ENCODE measurements around the gene ANLN. TPM values are rescaled to one million over a fixed set of nuclear protein-coding genes. Genes with fewer than 3 reads are reported as not detected.
"Not testable (repeated sequence)": the region's sequence is repeated elsewhere in the genome, so short reads cannot be mapped to it uniquely, and the experiment has no call there.

The ANLN gene
- total RNA-seq, 1 experiment from 2014 or later: 238 TPM

GRCh38 chr7:36478745-36479144, 89.1 kb downstream of the ANLN start:
- Histone ChIP-seq H3K9me3 (ENCODE audit: control insufficient read depth, insufficient read depth, low read depth, low read length) (no peaks in the 10 kb centered on the region), H3K36me3 (ENCODE audit: control insufficient read depth, insufficient read depth, low read length) (no peaks in the 10 kb centered on the region), H3K27ac (ENCODE audit: low read length) (no peak overlapping the region), H3K4me3 (ENCODE audit: low read depth in 2 of 2, low read length in 2 of 2) (no peak overlapping the region), H3K27me3 (ENCODE audit: control insufficient read depth, insufficient read depth, low read length) (no peaks in the 10 kb centered on the region), H3K4me1 (ENCODE audit: control insufficient read depth, insufficient read depth, low read length) (no peaks in the 10 kb centered on the region)
- ATAC-seq (no peak), DNase-seq (ENCODE audit: low read depth, low spot score) (no peak)
- BruUV-seq (replicated peaks): no TSS peak
- TF ChIP-seq, protein P1, sequence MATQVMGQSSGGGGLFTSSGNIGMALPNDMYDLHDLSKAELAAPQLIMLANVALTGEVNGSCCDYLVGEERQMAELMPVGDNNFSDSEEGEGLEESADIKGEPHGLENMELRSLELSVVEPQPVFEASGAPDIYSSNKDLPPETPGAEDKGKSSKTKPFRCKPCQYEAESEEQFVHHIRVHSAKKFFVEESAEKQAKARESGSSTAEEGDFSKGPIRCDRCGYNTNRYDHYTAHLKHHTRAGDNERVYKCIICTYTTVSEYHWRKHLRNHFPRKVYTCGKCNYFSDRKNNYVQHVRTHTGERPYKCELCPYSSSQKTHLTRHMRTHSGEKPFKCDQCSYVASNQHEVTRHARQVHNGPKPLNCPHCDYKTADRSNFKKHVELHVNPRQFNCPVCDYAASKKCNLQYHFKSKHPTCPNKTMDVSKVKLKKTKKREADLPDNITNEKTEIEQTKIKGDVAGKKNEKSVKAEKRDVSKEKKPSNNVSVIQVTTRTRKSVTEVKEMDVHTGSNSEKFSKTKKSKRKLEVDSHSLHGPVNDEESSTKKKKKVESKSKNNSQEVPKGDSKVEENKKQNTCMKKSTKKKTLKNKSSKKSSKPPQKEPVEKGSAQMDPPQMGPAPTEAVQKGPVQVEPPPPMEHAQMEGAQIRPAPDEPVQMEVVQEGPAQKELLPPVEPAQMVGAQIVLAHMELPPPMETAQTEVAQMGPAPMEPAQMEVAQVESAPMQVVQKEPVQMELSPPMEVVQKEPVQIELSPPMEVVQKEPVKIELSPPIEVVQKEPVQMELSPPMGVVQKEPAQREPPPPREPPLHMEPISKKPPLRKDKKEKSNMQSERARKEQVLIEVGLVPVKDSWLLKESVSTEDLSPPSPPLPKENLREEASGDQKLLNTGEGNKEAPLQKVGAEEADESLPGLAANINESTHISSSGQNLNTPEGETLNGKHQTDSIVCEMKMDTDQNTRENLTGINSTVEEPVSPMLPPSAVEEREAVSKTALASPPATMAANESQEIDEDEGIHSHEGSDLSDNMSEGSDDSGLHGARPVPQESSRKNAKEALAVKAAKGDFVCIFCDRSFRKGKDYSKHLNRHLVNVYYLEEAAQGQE (IDR thresholded peaks at IDR 0.05; ENCODE audit: insufficient read depth in 1 of 2, low read depth in 2 of 2, low read length in 1 of 2): no peak
- TF ChIP-seq, protein P2, sequence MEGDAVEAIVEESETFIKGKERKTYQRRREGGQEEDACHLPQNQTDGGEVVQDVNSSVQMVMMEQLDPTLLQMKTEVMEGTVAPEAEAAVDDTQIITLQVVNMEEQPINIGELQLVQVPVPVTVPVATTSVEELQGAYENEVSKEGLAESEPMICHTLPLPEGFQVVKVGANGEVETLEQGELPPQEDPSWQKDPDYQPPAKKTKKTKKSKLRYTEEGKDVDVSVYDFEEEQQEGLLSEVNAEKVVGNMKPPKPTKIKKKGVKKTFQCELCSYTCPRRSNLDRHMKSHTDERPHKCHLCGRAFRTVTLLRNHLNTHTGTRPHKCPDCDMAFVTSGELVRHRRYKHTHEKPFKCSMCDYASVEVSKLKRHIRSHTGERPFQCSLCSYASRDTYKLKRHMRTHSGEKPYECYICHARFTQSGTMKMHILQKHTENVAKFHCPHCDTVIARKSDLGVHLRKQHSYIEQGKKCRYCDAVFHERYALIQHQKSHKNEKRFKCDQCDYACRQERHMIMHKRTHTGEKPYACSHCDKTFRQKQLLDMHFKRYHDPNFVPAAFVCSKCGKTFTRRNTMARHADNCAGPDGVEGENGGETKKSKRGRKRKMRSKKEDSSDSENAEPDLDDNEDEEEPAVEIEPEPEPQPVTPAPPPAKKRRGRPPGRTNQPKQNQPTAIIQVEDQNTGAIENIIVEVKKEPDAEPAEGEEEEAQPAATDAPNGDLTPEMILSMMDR (IDR thresholded peaks at IDR 0.05): no peak
- TF ChIP-seq POLR2AphosphoS5 (IDR thresholded peaks at IDR 0.05; ENCODE audit: low read depth, low read length): no peak
- TF ChIP-seq TCF7L2 (IDR thresholded peaks at IDR 0.05; ENCODE audit: low read depth, low read length): no peak
- no peak for TF ChIP-seq SIN3A (IDR thresholded peaks at IDR 0.05; ENCODE audit: borderline replicate concordance, insufficient read depth, low read depth, low read length)
- intact Hi-C loops (cut with micrococcal nuclease; ENCODE audit: unreplicated experiment): no loop called here
- in situ Hi-C loops (cut with HindIII; ENCODE audit: low pct_unique_long_range_greater_than_20kb, low sequenced_read_pairs): loop anchor here (25.0 kb wide), 1 partner anchor 709 kb away; no protein-coding TSS in a partner anchor
- ChIA-PET POLR2A (no interaction called here), CTCF (no interaction called here)

DNA sequence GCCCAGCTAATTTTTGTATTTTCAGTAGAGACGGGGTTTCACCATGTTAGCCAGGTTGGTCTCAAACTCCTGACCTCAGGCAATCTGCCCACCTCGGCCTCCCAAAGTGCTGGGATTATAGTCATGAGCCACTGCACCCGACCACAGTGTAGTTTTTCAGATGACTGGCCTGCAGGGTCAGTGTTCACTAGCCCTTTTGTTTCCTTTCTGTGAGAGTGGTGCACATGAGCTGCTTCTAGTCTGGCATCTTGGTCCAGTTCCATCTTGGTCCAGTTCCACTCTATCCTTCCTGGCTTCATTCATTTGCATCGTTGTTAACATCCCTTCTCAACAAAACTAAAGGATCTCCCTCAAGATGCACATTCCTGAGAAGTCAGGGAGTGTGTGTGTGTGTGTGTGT, 94.2 kb downstream of the ANLN start:
- H3K36me3 ChIP-seq (ENCODE audit: control insufficient read depth, insufficient read depth, low read length); H3K27ac ChIP-seq (ENCODE audit: low read length); H3K4me1 ChIP-seq (ENCODE audit: control insufficient read depth, insufficient read depth, low read length); H3K27me3 ChIP-seq (ENCODE audit: control insufficient read depth, insufficient read depth, low read length); BruUV-seq (replicated peaks); intact Hi-C loops (cut with micrococcal nuclease; ENCODE audit: unreplicated experiment); POLR2A ChIA-PET; H3K4me3 ChIP-seq (ENCODE audit: low read depth in 2 of 2, low read length in 2 of 2); DNase-seq (ENCODE audit: low read depth, low spot score); CTCF ChIA-PET; ATAC-seq; H3K9me3 ChIP-seq (ENCODE audit: control insufficient read depth, insufficient read depth, low read depth, low read length): not testable (repeated sequence)
- in situ Hi-C loops (cut with HindIII; ENCODE audit: low pct_unique_long_range_greater_than_20kb, low sequenced_read_pairs): loop anchor here (25.0 kb wide), 1 partner anchor 703 kb away; no protein-coding TSS in a partner anchor

DNA sequence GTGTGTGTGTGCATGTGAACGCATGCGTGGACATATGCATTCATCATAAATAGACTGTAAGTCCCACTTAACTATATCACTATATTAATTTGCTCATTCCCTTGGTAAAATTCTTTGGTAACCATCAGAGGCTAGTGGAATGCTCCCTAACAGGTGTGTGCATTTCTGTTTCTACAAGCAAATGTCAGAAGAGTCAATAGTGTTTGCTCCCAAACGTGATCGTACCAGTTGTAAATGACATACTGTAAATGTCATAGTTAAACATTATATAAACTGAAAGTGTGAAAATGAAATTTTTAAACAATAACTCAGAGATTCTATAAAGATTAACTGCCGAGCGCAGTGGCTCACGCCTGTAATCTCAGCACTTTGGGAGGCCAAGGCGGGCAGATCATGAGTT, 94.6 kb downstream of the ANLN start:
- BruUV-seq (replicated peaks): no TSS peak
- Histone ChIP-seq H3K27ac (ENCODE audit: low read length) (no peak overlapping the region), H3K4me3 (ENCODE audit: low read depth in 2 of 2, low read length in 2 of 2) (no peak overlapping the region), H3K27me3 (ENCODE audit: control insufficient read depth, insufficient read depth, low read length) (no peaks in the 10 kb centered on the region), H3K9me3 (ENCODE audit: control insufficient read depth, insufficient read depth, low read depth, low read length) (peaks cover under 1% of the 10 kb centered on the region; the same call in 1 of the 2 replicates), H3K36me3 (ENCODE audit: control insufficient read depth, insufficient read depth, low read length) (no peaks in the 10 kb centered on the region), H3K4me1 (ENCODE audit: control insufficient read depth, insufficient read depth, low read length) (no peaks in the 10 kb centered on the region)
- intact Hi-C loops (cut with micrococcal nuclease; ENCODE audit: unreplicated experiment) (no loop called here), in situ Hi-C loops (cut with HindIII; ENCODE audit: low pct_unique_long_range_greater_than_20kb, low sequenced_read_pairs) (loop anchor here (25.0 kb wide), 1 partner anchor 703 kb away; no protein-coding TSS in a partner anchor)
- DNase-seq (ENCODE audit: low read depth, low spot score) (no peak), ATAC-seq (no peak)
- POLR2A ChIA-PET: no interaction called here
- TF ChIP-seq, protein P2 (IDR thresholded peaks at IDR 0.05): no peak
- TF ChIP-seq SIN3A (IDR thresholded peaks at IDR 0.05; ENCODE audit: borderline replicate concordance, insufficient read depth, low read depth, low read length) (no peak), POLR2AphosphoS5 (IDR thresholded peaks at IDR 0.05; ENCODE audit: low read depth, low read length) (no peak), TCF7L2 (IDR thresholded peaks at IDR 0.05; ENCODE audit: low read depth, low read length) (no peak)
- TF ChIP-seq, protein P1 (IDR thresholded peaks at IDR 0.05; ENCODE audit: insufficient read depth in 1 of 2, low read depth in 2 of 2, low read length in 1 of 2): no peak
- CTCF ChIA-PET: no interaction called here

All from Panc1 (cell line).